Stimulated activated CD4-positive, alpha-beta T cell treated with anti-CD3 and anti-CD28 coated beads, Interleukin-12 subunit alpha, Interleukin-12 subunit beta, amount 100 ng/mL, for 24 hours (primary cell): ENCODE measurements around the gene CNOT2.

Experiments
- DNase-seq, 2 experiments: peaks; one replicate each; pipeline ENCODE4 v3.0.0-alpha.2; 2020; ENCODE audit warnings: low read depth in 2 of 2

The CNOT2 gene

DNA sequence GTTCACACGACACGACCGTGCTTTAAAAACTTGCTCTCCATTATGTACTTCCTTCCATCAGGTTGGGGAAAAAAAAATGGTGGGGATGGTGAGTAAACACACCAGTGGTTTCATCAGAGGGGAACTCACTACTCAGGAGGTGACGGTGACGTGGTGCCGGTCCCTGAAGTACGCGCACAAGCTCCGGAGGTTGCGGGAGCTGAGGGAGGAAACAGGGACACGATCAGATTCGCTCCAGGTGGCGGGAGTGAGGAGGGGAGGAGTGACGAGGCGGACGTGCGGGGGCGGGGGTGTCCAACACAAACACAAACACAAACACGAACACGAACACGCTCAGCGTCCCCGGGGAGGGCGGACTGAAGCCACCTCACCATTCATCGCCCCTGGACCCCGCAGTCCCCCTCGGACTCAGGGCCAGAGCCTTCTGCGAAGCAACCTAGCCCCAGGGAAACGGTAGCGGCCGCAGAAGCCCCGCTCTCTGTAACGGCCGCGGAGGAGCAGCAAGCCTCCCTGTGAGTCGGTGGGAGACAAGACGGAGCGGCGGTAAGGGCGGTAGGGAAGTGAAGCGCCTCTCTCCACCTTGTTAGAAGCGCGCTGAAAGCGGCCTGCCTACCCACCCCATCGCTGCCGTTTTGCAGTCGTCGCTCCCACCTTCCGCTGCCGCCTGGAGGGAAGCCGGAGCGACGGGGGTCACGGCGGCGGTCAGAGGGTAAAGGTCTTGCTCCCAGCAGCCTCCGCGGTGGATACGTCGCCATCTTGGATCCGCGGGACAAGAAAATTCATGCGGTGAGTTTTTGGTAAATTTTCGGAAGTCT, at the start of gene CNOT2:
Gene CNOT2 (plus strand): TSS at position 739 of the 815 bp plus-strand sequence. CDS start 34,794 bp downstream, outside the sequence.
- DNase-seq: peak; percentile 78 to 84

DNA sequence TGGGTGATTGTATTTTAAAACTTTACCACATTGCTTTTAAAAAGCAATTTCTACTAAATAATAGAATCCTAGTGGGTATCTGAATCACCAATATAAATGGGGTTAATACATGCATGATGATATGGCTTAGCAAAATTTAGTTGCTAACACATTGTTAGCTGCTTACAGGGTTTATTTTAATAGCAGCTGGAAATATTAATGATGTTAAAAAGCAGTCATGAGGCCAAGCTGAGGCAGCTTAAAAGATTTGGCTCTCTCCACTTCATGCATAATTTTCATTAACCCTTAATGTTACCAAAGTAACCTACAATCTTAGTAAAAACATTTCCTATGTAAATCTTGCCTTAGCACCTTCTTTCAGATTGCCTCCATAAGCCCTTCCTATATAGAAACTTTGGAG, 49.2 kb upstream of the CNOT2 start:
- no peak for DNase-seq

- DNase-seq: no peak
Observed at GRCh38 chr12:70196811-70197281, 46.4 kb upstream of the CNOT2 start.

DNA sequence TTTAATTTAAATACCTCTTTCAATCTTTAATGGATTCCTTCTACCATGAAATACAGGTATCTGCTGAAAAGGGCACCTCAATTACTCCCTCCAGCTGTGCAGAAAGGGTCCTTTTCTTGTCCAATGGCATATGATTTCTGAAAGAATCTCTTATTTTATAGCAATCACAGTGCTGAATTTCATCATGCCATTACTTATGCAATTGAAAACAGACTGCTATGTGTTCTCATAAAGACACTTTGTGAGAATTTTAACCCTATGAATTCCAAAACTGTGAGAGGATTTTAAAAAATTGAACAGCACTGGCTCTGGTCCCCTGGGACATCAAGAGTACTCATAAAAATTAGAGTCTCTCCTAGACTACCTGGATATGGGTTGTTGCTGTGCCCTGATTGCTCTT, 45.9 kb upstream of the CNOT2 start:
- no peak for DNase-seq

DNA sequence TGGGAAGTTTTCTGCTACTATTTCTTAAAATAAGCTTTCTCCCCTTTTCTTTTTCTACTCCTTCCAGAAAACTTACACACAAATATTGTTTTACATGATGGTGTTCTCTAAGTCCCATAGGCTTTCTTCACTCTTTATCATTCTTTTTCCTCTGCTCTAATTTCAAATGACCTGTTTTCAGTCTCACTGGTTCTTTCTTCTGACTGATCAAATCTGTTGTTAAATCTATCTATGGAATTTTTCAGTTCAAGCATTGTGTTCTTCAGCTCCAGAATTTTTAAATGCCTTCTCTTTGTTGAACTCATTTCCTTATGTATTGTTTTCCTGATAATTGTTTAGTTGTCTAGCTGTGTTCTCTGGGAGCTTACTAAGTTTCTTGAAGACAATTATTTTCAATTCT, 29.5 kb upstream of the CNOT2 start:
- DNase-seq: no peak

- no peak for DNase-seq
Observed at GRCh38 chr12:70214972-70215617, 28.1 kb upstream of the CNOT2 start.

DNA sequence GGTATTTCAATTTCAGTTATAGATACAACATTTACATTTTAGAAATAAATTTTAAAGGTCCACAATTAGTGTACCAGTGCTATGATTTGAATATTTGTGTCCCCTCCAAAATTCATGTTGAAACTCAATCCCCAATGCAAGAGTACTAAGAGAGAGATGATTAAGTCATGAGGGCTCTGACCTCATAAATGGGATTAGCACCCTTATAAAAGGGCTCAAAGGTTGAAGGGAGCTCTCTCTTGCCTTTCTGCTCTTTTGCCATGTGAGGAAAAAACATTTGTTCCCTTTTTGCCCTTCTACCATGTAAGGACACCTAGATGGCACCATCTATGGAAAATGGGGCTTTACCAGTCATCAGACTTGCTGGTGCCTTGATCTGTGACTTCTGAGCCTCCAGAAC, 25.8 kb upstream of the CNOT2 start:
- no peak for DNase-seq

GRCh38 chr12:70221626-70222025, 21.6 kb upstream of the CNOT2 start:
- no peak for DNase-seq

DNA sequence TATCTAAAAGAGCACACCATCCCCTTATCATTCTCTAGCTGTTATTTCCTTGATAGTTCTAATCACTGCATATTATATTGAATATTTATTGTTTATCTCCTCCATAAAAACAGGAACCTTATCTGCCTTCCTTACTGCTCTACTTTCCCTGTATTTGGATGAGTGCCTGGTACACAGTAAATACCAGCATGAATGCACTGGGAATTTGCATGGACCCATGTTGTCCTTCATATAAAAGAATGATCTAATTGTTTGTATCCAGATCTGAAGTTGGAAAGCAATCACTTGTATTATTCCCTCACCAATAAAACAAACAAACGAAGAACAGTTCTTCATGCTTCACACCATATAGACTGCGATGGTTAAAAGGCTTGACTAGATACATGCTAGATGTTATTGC, 15.3 kb upstream of the CNOT2 start:
- DNase-seq: no peak

DNA sequence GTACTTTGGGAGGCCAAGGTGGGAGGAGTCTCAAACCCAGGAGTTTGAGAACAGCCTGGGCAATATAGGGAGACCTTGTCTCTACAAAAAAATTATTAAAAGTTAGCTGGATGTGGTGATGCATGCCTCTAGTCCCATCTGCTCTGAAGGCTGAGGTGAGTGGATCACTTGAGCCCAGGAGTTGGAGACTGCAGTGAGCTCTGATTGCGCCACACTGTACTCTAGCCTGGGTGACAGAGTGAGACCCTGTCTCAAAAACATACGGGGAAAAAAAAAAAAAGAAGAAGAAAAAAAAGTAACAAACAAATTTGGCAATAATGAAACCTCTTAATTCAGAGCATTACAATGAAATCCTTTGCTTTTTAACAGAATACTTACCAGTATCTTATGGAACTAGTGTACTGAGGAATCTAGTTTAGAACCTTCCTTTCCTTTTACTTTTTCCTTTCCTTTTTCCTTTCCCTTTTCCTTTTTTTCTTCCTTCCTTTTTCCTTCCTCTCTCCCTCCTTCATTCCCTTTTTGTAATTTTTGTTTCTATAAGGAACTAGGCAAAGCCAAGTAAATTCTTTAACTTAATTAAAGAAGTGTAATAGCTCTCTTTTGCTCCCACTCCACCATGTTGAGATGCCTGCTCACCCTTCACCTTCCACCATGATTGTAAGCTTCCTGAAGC, 12.2 kb upstream of the CNOT2 start:
- DNase-seq: no peak

DNA sequence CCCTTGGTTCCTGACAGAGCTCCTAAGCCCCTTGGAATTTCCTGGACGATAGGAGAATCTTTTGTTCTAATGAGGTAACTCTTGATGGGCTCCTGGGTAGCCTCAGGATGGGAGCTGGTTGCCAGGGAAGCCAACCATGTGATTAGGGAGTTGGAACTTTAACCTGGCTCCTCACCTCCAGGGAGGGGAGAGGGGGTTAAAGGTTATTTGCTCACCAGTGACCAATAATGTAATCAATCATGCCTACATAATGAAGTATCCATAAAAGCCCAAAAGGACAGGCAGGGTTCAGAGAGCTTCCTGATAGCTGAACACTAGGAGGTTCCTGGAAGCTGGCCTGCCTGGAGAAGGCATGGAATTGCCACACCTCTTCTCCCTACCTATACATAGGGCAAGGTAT, 6.2 kb upstream of the CNOT2 start:
- DNase-seq: no peak

DNA sequence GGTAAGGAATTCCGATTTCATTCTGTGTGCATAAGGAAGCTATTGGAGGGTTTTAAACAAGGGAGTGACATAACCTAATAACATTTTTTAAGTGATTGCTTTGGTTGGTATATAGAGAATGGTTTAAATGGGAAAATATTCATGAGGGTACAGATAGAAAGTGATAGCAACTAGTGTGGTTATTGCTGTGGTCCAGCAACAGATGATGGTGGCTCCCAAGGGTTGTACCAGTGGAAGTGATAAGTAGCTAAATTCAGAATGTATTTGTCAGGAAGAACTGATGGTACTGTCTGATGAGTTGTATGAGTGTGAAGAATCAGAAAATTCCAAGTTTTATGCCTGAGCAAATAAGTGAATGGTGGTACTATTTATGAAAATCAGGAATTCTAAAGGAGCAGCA, 2.6 kb upstream of the CNOT2 start:
- no peak for DNase-seq

DNA sequence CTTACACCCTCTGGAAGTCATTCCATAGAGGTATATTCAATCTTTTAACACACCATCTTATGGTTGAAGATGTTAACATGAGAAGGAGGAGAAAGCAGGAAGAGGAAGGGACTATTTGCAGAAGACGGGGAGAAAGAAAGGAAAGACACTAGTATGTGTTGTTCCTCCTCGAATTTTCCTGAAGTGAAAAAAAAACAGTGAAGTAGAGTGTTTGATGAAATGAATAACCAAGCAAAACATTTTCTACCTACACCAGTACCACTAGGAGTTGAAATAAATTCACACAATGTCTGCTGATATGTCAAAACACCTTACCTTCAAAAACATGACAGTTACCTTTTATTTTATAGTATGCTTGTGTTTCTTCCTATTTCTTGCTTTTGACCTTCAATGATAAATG, 1.4 kb upstream of the CNOT2 start:
- no peak for DNase-seq

- peak; percentile 47 to 54 for DNase-seq
Observed at GRCh38 chr12:70243510-70244371, 508 bp downstream of the CNOT2 start.

- DNase-seq: no peak
Observed at GRCh38 chr12:70244409-70244808, 1.2 kb downstream of the CNOT2 start.

DNA sequence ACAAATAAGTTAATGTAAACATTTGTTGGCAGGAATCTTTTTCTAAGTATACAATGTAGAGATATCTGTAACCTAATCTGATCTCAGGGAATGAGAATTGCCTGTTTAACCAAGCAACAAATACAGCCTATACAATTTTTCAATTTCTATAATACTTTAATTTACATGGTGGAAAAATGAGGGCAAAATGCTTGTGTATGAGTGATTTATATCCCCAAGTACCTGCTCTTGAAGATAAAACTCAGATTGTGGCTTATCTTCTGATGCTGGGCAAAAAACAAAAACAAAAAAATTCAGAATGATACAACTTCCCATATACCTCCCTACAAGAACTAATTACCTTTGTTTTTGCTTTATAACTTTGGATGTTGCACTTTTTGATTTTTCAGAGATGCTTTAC, 2.2 kb downstream of the CNOT2 start:
- no peak for DNase-seq

DNA sequence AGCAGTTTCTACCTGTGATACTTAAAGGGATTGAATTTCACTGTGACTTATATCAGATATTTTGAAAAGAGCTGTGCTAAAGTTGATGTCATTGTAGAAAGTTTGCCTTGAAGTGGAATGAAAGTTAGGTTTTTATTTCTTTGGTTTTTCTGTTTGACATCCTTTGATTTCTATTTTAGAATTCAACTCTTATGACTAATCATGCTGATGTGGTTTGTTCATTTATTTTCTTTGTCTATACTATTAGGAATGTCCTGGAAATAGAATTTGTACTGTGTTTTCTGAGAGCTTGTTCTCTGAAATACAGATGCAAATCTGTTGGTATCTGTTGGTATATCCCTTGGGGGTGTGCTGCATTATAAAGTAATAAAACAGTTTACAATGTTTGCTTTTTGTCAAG, 3.3 kb downstream of the CNOT2 start:
- DNase-seq: no peak

GRCh38 chr12:70247653-70248199, 4.5 kb downstream of the CNOT2 start:
- DNase-seq: no peak

DNA sequence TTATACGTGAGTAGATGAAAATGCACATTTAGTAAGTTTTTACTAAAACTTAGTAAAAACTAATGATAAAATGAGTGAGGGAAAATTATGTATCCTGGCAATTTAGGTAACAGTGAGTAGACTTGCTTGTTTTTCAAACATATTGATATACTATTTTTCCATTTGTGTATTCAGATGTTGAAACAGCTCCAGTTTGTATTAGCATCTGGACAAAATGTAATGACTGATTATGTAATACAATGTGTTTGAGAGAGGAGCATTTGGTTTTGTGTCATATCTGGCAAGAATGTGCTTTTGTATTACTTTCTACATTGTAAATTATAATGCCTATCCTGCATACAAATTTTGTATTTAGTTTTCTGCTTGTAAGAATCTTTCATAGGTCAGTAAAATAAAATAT, 5.6 kb downstream of the CNOT2 start:
- no peak for DNase-seq

DNA sequence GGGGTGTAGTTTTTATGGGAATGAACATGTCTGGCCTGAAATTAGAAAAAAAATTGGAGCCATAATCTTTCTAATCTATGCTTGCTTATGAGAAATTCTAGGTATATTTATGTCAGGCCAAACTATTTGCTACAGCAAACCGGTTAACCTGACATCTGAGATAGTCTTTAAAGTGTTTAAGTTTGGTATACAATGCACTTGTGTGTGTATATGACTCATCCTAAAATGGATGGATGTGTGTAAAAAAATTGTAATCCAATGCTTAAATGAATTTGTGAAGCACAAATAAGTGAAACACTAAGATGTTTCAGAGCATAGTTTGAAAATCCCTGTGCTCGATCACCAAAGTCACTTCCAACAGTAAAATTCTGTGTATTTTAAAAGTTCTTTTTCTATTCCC, 6.7 kb downstream of the CNOT2 start:
- DNase-seq: no peak

DNA sequence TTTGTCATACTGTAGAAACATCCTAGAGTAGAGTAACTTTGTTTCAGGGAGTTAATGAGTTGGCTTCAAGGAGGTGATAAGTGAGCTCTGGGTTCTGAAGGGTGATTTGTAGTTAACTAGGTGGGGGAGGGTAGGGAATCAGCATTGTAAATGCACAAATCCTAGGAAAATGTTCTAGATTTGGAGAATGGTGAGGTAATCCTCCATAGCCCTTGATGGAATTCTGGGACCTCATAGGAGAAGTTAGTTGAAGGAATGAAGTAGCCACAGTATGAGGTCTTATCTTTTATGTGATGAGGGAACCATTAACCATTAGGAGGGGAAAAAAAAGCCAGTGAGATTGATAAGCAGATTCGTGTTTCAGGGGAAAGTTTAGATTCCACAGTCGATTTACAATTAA, 8.0 kb downstream of the CNOT2 start:
- DNase-seq: no peak

DNA sequence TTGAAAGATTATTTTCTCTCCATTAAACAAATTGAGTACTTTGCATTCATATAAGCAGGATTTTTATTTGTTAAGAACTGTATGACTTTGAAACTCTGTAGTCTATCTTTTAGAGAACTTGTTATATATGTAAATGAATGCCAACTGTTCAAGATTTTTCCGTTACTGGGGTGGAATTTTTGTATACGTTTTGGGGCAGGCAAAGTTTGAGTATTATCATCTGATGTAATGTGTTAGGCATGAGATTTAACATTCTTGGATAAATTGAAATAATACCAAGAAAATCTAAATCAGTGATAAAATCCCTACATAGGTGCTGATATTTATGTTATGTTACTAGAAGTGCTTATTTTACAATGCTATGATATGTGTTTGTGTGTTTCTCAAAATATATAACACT, 8.4 kb downstream of the CNOT2 start:
- no peak for DNase-seq
